HG02943 (cell line): Measurements from ENCODE around the gene TOLLIP.

ENCODE experiments used
- ATAC-seq: cut with Tn5 transposase; IDR thresholded peaks from one replicate; pipeline ENCODE4 v1.9.1; 2021; ENCODE audit warnings: mild to moderate bottlenecking, low read depth, moderate library complexity; ENCODE audit not compliant: unreplicated experiment

The TOLLIP gene

DNA sequence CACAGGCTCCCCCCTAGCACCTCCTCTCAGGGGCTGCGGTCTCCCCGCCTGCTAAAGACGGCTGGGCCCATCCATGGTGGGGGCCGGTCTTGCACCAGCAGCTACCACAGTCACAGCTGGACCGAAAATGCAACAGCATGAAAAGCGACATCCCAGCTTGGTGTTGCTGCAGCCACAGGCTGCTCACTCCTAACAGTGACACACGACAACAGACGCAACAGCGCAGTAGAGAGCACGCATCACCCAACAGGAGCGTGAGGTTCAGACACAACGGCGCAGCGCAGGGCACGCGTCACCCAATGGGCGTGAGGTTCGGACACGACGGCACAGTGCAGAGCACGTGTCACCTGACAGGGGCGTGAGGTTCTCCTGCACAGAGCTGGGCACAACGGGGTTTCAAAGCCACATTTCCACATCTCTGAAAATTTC is 24.1 kb downstream of the TOLLIP start:
- ATAC-seq, result no peak

DNA sequence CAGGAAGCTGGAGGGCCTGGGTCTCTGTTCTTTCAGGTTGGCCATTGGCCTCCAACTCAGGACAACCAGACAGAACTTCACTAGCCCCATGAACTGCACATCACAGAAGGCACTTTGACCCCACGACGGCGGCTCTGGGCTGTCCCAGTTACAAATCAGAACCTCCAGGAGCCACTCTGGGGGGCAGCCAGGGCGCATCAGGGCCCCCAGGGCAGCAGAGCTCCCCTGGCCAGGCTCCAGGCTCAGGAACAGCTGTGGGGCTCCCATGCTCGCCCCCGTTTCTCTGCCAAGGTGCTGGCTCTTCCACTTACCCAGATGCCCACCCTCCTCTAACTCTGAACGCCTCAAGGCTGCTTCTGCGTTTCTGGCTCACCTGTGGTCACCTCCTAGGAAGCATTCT is 25.5 kb downstream of the TOLLIP start:
- no peak for ATAC-seq

DNA sequence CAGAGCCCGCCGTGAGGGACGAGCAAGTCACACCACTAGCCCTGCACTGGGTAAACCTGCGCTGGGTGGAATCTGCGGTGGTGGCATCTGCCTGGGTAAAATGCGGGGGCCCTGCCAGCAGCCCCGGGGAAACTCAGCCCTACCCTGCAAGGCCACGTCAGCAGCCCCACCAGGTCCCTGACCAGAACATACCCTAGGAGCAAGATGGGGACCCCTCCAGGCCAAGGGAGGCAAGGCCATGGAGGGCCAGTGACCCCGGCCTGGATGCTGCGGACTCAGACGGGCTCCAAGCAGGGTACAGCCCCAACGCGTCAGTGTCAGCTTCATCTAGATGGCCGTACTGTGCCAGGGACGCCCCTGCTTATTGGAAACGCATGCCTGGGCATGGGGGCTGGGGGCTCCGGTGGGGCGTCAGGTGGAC is 26.3 kb downstream of the TOLLIP start:
- no peak for ATAC-seq

GRCh38 chr11:1281974-1282365 is 27.5 kb downstream of the TOLLIP start:
- ATAC-seq, result no peak

DNA sequence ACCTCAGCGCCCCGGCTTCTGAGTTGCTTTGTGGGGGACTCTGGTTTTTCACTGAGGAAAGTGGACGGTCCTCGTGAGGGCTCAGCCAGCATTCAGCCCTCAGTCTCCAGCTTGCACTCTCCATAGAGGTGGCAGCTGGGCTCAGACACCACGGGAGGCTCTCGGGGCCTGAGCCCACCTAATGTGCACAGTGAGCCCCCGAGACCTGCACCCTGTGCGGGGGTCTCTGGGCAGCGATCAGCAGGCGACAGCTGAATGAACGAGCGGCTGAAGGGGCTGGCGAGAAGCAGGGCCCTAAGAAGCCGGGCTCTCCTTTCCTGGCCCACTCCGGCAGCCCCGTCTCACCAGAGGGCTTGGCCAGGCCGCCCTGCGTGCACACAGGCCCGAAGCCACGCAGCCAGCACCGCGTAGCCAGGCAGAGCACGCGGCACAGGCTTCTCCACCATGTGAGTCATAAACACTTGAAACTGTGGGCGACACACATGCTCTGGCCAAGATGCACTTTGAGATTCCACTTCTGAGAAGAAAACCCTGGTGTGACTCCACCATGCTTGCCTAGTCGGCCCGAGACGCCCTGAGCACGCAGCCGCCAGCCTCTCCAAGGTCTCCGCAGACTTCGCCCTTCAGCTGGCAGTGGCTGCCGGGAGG is 28.0 kb downstream of the TOLLIP start:
- no peak for ATAC-seq

- ATAC-seq, result no peak
Measured at GRCh38 chr11:1280116-1281035, 29.1 kb downstream of the TOLLIP start.

DNA sequence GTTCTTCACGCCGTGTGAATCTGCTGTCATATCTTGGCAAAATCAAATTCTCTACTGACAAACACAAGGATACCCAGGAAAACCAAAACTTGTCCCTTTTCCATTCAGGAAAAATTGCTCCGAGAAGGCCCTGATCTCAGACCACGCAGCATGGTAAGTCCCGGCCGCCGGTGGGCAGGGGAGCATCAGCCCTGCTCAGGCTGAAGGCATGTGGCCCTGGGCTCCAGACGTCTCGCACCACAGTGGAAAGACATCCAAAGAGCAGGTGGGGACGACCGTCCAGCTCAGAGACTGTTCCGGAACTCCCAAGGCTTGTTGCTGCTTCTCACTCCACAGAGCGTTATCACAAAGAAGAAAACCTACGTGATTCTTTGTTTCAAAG is 29.8 kb downstream of the TOLLIP start:
- no peak for ATAC-seq

GRCh38 chr11:1278766-1279673 is 30.4 kb downstream of the TOLLIP start:
- no peak for ATAC-seq

GRCh38 chr11:1277936-1278512 is 31.4 kb downstream of the TOLLIP start:
- ATAC-seq, result no peak

DNA sequence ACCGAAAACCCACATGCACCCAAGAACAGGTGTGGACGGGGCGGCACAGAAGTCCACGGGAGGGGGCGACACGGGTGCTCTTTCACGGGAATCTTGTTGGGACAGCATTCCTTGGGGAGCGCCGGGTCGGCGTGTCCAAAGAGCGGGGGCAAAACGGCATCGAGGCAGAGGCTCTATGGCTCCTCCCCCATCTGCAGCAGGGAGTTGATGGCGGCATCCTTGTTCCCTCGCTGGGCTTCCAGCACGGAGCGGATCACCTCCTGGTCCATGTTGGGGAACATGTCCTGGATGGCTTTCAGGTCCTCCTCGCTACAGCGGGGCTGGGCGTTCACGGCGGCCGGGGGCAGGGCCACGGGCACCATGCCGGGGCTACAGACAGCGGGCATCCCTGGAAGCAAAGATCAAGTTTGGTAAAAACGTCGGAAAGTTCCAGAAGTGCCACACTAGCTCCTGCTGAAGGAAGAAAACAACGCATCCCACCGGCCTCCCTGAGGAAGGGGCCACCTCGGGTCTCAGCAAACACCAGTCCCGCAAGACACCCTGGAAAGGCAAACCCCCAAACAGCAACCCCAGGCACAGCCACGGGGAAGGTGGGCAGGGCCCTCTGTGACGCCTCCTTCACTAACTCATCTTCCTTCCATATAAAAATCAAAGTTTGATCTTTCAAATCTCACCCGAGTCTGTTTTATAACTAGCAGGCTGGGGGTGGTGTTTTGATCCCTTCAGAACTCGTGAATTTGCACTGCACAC is 32.4 kb downstream of the TOLLIP start:
- ATAC-seq, result no peak

DNA sequence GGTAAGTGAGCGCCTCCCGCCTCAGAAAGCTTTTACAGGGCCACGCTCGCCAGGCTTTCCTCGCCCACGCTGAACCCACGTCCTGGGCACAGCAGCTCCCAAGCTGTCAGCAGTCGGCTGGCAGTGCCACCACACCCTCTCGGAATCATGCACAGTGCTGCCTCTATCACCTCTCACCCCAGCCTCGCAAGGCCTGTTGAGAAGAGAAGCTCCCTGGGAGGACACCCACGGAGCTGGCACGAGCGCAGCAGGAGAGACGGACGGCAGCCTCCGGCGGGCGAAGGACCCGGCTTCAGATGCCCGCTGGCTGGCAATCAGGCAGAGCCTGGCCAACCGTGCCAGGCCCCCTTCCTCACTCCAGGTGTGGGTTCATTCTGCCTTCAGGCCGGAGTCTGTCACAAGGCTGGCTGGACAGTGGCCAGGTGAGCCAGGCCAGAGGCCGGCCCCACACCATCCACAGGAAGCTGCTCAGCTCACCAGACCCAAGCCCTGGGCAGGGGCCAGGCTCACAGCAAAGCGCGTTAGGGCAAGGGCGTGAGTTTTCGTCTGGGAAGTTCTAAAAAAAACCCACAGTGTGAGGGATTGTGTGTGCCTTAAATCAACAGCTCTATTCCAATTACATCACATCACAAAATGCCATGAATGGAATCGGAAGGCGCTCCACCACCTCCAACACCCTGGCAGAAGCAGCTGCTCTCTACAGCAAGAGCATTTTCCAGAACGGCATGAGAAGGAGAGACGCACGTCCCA is 33.2 kb downstream of the TOLLIP start:
- no peak for ATAC-seq

DNA sequence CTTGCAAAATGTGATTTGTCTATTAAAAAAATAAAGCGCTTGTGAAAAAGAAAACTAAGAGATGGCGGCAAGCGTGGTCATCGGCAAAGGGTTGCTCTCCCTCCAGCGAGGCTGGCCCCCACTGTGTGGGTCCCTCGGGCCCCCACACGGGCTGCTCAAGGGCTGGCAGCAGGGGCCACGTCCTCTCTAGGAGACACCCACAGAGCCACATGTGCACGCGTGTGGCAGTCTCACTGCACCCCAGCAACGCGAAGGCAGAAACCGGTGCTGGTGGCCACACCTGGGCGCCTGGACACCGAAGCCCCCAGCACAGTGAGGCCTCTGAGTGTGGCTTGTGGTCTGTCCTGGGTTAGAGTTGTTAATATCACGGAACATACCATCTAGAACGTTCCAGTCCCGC is 34.4 kb downstream of the TOLLIP start:
- ATAC-seq, result no peak

- ATAC-seq, result no peak
Measured at GRCh38 chr11:1274501-1274900, 34.9 kb downstream of the TOLLIP start.

- ATAC-seq, result no peak
Measured at GRCh38 chr11:1272531-1272930, 36.9 kb downstream of the TOLLIP start.

GRCh38 chr11:1271927-1272326 is 37.5 kb downstream of the TOLLIP start:
- ATAC-seq, result no peak

DNA sequence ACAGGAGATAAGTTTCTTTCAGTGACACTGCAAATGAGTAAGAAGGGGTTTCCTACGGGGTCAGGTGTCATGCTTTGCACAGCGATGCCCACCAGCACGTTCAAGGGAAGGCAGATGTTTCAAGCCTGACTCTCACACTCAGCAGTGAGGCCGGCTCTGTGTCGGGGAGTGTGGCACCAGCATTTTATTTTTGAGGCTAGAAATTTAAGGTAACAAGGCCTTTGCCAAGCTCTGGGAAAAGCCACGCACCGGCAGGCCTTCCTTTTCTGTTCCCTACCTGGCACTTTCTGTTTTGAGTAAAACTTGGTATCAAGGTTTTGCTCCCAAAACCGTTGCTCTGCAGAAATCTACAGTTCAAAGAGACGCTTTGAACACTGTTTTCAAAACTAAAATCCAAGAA is 38.0 kb downstream of the TOLLIP start:
- ATAC-seq, result no peak

DNA sequence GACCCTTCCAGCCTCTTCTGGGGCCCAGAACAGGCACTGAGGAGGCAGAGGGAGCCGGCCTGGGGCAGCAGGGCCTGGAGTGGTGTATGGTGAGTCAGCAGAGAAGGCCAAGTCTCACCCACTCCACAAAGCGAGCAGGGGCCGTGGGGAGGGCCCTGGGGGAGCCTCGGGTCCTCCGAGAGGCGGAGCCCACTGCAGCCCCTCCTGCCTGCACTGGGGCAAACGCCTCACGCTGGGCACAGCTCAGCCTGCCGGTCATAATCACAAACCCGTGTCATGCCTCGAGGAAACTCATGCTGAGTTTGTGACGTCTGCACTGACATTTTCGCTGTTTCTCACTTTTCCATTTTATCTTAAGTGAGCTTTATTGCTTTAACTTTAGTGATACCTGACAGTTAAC is 38.4 kb downstream of the TOLLIP start:
- ATAC-seq, result no peak

DNA sequence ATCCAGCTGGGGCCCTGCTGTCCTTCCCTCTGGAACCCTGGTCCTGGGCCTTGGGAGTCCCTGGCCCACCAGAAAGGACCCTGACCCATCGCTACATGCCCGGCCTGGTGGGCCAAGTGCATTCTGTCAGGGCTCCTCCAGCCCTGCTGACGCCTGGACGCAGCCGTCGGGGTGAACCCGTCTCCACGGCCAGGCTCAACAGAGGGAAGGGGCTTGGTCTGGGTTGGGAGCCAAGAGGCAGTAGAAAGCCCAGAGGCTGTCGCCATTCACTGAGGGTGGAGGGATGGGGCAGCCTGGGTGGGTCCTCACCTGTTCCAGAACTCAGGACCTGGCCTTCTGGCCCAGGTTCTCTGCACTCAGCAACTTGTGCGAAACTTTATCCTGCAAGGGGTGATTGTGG is 39.0 kb downstream of the TOLLIP start:
- no peak for ATAC-seq

- no peak for ATAC-seq
Measured at GRCh38 chr11:1269957-1270356, 39.5 kb downstream of the TOLLIP start.
